ENCODE data around the gene LSM14B. TPM values are rescaled to one million over a fixed set of nuclear protein-coding genes. Genes with fewer than 3 reads are reported as not detected.

Gene LSM14B
- total RNA-seq, 1 donor from 2014 or later = 23.3 TPM

DNA sequence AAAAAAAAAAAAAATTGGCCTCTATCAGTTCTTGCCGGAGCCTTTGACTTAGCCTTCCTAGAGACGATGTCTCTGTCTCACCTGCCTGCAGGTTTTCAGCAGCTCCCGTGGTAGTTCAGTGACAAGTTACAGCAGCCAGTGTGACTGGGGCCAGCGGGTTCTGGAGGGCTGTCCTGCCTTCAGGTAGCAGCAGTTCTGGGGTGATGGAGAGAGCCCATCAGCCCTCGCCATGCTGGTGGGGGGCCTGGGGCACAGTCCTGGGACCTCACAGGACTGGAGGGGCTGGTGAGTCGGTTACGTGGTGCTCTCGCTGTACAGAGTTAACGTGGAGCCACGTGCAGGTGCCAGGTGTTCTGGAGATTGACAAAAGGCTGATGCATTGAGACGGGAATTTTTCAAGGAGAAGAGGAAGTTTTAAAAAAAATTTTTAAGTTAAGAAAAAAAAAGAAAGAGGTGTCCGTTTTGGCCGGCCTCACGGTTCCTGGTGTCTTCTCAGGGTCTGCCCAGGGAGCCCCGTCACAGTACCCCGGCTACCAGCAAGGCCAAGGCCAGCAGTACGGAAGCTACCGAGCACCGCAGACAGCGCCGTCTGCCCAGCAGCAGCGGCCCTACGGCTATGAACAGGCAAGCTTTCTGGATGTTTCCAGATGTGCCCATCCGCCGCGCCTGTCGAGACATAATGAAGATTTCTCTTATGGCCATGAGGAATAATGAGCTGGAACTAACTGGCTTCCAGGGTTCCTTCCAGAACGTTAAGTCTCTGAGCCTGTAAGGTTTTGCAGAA, 51.9 kb downstream of the LSM14B start:
- DNase-seq (ENCODE audit: low read depth) = no peak
- no peaks in the 10 kb centered on the region for H3K36me3 ChIP-seq (ENCODE audit: control insufficient read depth, insufficient read depth, low read length)
- TF ChIP-seq, protein P1, sequence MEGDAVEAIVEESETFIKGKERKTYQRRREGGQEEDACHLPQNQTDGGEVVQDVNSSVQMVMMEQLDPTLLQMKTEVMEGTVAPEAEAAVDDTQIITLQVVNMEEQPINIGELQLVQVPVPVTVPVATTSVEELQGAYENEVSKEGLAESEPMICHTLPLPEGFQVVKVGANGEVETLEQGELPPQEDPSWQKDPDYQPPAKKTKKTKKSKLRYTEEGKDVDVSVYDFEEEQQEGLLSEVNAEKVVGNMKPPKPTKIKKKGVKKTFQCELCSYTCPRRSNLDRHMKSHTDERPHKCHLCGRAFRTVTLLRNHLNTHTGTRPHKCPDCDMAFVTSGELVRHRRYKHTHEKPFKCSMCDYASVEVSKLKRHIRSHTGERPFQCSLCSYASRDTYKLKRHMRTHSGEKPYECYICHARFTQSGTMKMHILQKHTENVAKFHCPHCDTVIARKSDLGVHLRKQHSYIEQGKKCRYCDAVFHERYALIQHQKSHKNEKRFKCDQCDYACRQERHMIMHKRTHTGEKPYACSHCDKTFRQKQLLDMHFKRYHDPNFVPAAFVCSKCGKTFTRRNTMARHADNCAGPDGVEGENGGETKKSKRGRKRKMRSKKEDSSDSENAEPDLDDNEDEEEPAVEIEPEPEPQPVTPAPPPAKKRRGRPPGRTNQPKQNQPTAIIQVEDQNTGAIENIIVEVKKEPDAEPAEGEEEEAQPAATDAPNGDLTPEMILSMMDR (IDR thresholded peaks at IDR 0.05; ENCODE audit: insufficient read depth, low read length, poor library complexity, severe bottlenecking) = no peak
- H3K4me3 ChIP-seq (ENCODE audit: low read depth, low read length) = no peak overlapping the region
- H3K27me3 ChIP-seq (ENCODE audit: control insufficient read depth, insufficient read depth, low read length) = no peaks in the 10 kb centered on the region

DNA sequence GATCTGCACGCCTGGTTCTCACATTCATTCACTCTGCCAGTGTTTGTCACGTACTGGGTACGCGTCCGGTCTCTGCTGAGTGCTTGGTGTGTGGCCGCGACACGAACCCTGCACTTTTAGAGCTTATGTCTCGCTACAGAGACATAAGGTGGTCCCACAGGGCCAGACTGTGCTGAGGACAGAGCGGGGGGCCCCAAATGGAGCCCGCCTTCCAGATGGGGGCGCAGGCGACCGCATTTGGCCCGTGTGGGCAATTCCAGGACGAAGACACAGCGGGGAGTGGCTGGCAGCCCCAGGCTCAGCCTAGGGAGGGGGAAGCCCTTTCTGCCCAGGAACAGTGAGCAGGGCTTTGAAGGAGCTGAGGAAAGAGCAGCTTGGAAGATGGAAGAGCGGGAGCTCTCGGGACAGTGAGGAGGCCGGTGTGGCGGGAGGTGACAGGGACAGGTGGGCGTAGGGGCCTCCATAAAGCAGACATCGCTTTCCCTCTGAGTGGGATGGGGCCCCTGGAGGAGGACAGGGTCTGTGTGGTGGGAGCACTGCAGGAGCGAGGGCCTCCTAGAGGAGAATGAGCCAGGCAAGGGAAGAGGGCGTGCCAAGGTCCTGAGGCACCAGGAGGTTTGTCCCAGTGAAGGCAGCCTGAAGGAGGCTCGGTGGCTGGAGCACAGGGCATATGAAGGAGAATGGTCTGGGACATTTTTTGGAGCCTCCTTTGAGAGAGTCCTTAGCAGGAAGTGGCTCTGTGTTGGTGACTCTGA, 52.8 kb downstream of the LSM14B start:
- TF ChIP-seq, protein P1 (IDR thresholded peaks at IDR 0.05; ENCODE audit: insufficient read depth, low read length, poor library complexity, severe bottlenecking) = no peak

DNA sequence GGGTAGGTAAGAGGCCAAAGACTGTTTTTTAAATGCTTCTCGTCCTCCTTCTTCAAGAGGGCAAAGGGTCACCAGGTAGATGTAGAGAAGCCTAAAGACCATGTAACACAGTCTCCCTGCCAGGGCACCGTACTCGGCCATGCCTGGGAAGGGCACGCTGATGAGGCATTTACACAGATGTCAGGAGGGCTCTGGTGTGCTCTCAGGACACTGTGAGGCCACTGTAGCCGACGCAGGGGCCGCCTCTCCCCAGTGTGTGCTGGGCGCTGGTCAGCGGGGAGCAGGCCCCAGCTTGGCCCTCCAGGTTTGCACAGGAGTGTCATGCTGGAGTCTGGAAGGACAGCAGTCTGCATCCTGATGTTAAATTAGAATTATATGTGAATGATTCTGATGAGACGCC, 53.4 kb downstream of the LSM14B start:
- no peak for DNase-seq (ENCODE audit: low read depth)
- Histone ChIP-seq H3K36me3 (ENCODE audit: control insufficient read depth, insufficient read depth, low read length) (no peaks in the 10 kb centered on the region), H3K4me3 (ENCODE audit: low read depth, low read length) (no peak overlapping the region), H3K27me3 (ENCODE audit: control insufficient read depth, insufficient read depth, low read length) (no peaks in the 10 kb centered on the region)
- TF ChIP-seq, protein P1 (IDR thresholded peaks at IDR 0.05; ENCODE audit: insufficient read depth, low read length, poor library complexity, severe bottlenecking) = no peak

More for the DNA sequence above, 52.8 kb downstream of the LSM14B start:
- H3K4me3 ChIP-seq (ENCODE audit: low read depth, low read length) = no peak overlapping the region
- no peak for DNase-seq (ENCODE audit: low read depth)
- H3K36me3 ChIP-seq (ENCODE audit: control insufficient read depth, insufficient read depth, low read length) = no peaks in the 10 kb centered on the region
- H3K27me3 ChIP-seq (ENCODE audit: control insufficient read depth, insufficient read depth, low read length) = no peaks in the 10 kb centered on the region

DNA sequence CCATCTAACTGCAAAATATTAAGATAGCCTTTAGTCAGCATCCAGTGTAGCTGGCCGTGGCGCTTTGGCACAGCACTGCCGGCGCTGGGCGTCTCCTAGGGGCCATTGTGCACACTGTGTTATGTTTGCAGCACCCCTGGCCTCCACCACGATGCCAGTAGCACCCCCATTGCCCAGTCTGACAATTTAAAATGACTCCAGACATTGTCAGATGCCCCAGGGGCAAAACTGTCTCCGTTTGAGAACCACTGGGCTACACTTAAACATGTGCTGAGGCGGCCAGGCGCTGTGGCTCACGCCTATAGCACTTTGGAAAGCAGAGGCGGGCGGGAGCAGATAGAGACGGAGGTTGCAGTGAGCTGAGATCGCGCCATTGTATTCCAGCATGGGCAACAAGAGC, 54.6 kb downstream of the LSM14B start:
- TF ChIP-seq, protein P1 (IDR thresholded peaks at IDR 0.05; ENCODE audit: insufficient read depth, low read length, poor library complexity, severe bottlenecking) = no peak
- no peaks in the 10 kb centered on the region for H3K36me3 ChIP-seq (ENCODE audit: control insufficient read depth, insufficient read depth, low read length)
- no peak overlapping the region for H3K4me3 ChIP-seq (ENCODE audit: low read depth, low read length)
- no peaks in the 10 kb centered on the region for H3K27me3 ChIP-seq (ENCODE audit: control insufficient read depth, insufficient read depth, low read length)
- no peak for DNase-seq (ENCODE audit: low read depth)

DNA sequence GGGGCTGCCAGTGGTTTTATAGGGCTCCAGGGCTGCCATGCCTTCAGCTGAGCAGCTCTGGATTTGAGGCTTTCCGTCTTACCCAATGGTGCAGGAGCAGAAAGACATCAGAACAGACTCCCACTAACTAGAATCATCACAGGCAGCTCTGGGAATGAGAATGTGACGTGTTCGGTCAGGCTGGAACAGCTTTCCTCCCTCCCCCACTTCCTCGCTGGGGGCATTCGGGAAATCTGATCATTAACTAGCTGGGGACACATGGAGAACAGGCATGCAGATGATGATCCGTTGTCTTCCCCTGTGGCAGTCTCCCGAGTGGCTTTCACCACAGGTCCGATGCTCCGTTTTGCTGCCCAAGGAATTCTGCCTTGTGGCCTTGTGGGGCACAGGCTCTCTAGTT, 55.0 kb downstream of the LSM14B start:
- Histone ChIP-seq H3K4me3 (ENCODE audit: low read depth, low read length) (no peak overlapping the region), H3K27me3 (ENCODE audit: control insufficient read depth, insufficient read depth, low read length) (no peaks in the 10 kb centered on the region), H3K36me3 (ENCODE audit: control insufficient read depth, insufficient read depth, low read length) (no peaks in the 10 kb centered on the region)
- DNase-seq (ENCODE audit: low read depth) = no peak
- TF ChIP-seq, protein P1 (IDR thresholded peaks at IDR 0.05; ENCODE audit: insufficient read depth, low read length, poor library complexity, severe bottlenecking) = no peak
